GM04504 (cell line): ENCODE data around the gene GLG1.
"Not testable (repeated sequence)": the region's sequence is repeated elsewhere in the genome, so short reads cannot be mapped to it uniquely, and the experiment has no call there.

Experiments
- DNase-seq: peaks from one replicate; pipeline ENCODE4 v3.0.0-alpha.2; 2012; ENCODE audit warnings: low read depth

GLG1 gene

GRCh38 chr16:74409185-74409981, 197.5 kb downstream of the GLG1 start:
- not testable (repeated sequence) for DNase-seq

DNA sequence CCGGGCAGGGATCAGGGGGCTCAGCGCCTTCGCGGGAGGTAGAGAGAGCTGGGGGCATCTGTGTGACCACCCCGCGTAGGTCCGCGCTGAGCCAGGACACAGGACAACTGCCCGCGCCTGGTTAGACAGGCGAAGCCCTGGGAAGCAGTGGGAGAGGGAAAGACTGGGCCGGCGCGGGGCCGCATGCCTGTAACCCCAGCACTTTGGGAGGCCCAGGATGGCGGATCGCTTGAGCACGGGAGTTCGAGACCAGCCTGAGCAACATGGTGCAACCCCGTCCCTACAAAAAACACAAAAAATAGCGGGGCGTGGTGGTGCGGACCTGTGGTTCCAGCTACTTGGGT, 199.6 kb downstream of the GLG1 start:
- DNase-seq = not testable (repeated sequence)

DNA sequence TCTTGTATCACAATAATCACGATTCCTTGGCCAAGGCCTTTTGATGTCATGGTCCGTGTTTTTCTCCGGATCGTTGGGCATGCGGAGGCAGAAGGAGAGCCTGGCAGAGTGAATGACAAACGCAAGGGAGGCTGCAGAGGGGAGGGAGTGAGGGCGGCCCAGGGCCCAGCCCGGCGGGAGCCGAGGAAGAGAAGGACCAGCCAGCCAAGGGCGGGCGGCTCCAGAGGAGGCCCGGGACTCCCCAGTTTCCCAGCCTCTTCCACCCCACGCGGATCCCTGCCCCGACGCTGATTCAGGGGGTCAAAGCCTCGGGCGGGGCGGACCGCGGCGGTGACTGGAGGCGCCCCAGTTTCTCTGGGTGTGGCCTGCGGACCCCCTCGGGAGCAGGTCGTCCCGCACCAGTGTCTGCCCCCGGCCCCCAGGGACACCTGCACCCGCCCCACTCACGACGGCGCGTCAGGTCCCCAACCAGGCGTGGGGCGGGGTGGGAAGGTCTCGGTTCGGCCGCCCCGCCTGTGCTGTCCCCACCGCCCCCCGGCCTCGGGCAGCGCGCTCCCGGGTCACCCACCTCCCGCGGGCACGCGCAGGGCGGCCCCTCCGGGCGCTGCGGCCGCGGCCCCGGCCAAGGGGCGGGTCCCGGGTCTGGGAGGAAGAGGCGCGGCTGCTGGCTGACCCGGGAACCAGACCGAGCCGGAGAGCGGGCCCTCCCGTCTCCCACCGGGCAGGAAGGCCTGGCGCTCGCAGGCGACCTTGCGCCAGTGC, 200.1 kb downstream of the GLG1 start:
- not testable (repeated sequence) for DNase-seq

GRCh38 chr16:74404148-74404933, 202.6 kb downstream of the GLG1 start:
- DNase-seq = not testable (repeated sequence)

- DNase-seq = not testable (repeated sequence)
Observed at GRCh38 chr16:74400238-74400637, 206.7 kb downstream of the GLG1 start.

- not testable (repeated sequence) for DNase-seq
Observed at GRCh38 chr16:74398212-74398895, 208.6 kb downstream of the GLG1 start.
